ENCODE data around the gene EBPL. TPM values are rescaled to one million over a fixed set of nuclear protein-coding genes. Genes with fewer than 3 reads are reported as not detected.

The EBPL gene
- total and polyA plus RNA-seq, 9 of the 15 experiments (the other 6 are each of a cell fraction or from before 2014, with no cell fraction given): 5.2 to 68.3 (median 43.0) TPM

- TF ChIP-seq, protein P1, sequence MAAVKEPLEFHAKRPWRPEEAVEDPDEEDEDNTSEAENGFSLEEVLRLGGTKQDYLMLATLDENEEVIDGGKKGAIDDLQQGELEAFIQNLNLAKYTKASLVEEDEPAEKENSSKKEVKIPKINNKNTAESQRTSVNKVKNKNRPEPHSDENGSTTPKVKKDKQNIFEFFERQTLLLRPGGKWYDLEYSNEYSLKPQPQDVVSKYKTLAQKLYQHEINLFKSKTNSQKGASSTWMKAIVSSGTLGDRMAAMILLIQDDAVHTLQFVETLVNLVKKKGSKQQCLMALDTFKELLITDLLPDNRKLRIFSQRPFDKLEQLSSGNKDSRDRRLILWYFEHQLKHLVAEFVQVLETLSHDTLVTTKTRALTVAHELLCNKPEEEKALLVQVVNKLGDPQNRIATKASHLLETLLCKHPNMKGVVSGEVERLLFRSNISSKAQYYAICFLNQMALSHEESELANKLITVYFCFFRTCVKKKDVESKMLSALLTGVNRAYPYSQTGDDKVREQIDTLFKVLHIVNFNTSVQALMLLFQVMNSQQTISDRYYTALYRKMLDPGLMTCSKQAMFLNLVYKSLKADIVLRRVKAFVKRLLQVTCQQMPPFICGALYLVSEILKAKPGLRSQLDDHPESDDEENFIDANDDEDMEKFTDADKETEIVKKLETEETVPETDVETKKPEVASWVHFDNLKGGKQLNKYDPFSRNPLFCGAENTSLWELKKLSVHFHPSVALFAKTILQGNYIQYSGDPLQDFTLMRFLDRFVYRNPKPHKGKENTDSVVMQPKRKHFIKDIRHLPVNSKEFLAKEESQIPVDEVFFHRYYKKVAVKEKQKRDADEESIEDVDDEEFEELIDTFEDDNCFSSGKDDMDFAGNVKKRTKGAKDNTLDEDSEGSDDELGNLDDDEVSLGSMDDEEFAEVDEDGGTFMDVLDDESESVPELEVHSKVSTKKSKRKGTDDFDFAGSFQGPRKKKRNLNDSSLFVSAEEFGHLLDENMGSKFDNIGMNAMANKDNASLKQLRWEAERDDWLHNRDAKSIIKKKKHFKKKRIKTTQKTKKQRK (IDR thresholded peaks at IDR 0.05; ENCODE audit: borderline replicate concordance, low read depth, low read length): no peak
- 0 out of 2 replicates have a peak, but pooled peaks have one; percentile 8 for TF ChIP-seq MGA (IDR thresholded peaks at IDR 0.05)
- TF ChIP-seq KLF1 (tag; IDR thresholded peaks at IDR 0.05): no peak
- no peak for TF ChIP-seq NR2C1 (IDR thresholded peaks at IDR 0.05)
- TF ChIP-seq NR2C1 (tag; IDR thresholded peaks at IDR 0.05): no peak
- TF ChIP-seq, protein P2, sequence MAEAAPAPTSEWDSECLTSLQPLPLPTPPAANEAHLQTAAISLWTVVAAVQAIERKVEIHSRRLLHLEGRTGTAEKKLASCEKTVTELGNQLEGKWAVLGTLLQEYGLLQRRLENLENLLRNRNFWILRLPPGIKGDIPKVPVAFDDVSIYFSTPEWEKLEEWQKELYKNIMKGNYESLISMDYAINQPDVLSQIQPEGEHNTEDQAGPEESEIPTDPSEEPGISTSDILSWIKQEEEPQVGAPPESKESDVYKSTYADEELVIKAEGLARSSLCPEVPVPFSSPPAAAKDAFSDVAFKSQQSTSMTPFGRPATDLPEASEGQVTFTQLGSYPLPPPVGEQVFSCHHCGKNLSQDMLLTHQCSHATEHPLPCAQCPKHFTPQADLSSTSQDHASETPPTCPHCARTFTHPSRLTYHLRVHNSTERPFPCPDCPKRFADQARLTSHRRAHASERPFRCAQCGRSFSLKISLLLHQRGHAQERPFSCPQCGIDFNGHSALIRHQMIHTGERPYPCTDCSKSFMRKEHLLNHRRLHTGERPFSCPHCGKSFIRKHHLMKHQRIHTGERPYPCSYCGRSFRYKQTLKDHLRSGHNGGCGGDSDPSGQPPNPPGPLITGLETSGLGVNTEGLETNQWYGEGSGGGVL (CRISPR knock-in tag; IDR thresholded peaks at IDR 0.05): no peak
- TF ChIP-seq ZNF347 (CRISPR knock-in tag; IDR thresholded peaks at IDR 0.05; ENCODE audit: low read depth): no peak
- TF ChIP-seq IFI16 (CRISPR knock-in tag; IDR thresholded peaks at IDR 0.05): no peak
- TF ChIP-seq CBFB (CRISPR knock-in tag; IDR thresholded peaks at IDR 0.05): no peak
- no peak for TF ChIP-seq POLR2H (tag; IDR thresholded peaks at IDR 0.05; ENCODE audit: low read depth)
- no peak for TF ChIP-seq ZNF217 (CRISPR knock-in tag; IDR thresholded peaks at IDR 0.05)
- TF ChIP-seq MBD2 (IDR thresholded peaks at IDR 0.05; ENCODE audit: borderline replicate concordance, low read depth): no peak
Observed at GRCh38 chr13:49641801-49642291, 49.4 kb downstream of the EBPL start (continued).
